Measurements from ENCODE around the gene ANGPT4. TPM values are rescaled to one million over a fixed set of nuclear protein-coding genes. Genes with fewer than 3 reads are reported as not detected.

The ANGPT4 gene
- total RNA-seq, 1 donor from 2014 or later, result not detected

DNA sequence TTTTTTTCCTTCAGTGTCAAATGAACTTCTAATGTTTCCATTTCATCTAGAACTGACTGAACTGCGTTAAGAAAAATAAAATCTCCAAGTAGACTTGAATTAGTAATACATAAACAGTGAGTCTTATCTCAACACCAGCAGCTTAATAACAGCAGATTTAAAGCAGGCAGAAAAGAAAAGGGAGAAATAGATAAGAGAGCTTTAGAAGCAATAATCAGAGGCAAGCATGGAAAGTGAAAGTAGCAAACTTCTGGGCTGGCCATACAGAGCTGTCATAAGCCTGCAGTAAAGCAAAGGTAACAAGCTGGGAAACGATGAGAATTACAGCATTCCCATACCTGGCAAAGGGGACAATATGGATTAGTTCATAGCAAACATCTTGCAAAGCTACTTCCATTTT, 16.9 kb upstream of the ANGPT4 start:
- Mint-ChIP-seq H3K36me3 (ENCODE audit: low read depth) (no peaks in the 10 kb centered on the region), H3K4me1 (no peaks in the 10 kb centered on the region), H3K9me3 (peaks cover 11% of the 10 kb centered on the region), H3K4me3 (no peak overlapping the region), H3K27me3 (peaks cover 5% of the 10 kb centered on the region), H3K27ac (no peak overlapping the region)
- ATAC-seq (ENCODE audit: low read depth) (no peak), DNase-seq (no peak)
- ChIA-PET POLR2A (no interaction called here), CTCF (no interaction called here)
- intact Hi-C loops (cut with micrococcal nuclease), result no loop called here
- TF ChIP-seq, protein P1, sequence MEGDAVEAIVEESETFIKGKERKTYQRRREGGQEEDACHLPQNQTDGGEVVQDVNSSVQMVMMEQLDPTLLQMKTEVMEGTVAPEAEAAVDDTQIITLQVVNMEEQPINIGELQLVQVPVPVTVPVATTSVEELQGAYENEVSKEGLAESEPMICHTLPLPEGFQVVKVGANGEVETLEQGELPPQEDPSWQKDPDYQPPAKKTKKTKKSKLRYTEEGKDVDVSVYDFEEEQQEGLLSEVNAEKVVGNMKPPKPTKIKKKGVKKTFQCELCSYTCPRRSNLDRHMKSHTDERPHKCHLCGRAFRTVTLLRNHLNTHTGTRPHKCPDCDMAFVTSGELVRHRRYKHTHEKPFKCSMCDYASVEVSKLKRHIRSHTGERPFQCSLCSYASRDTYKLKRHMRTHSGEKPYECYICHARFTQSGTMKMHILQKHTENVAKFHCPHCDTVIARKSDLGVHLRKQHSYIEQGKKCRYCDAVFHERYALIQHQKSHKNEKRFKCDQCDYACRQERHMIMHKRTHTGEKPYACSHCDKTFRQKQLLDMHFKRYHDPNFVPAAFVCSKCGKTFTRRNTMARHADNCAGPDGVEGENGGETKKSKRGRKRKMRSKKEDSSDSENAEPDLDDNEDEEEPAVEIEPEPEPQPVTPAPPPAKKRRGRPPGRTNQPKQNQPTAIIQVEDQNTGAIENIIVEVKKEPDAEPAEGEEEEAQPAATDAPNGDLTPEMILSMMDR (IDR thresholded peaks at IDR 0.05), result no peak

DNA sequence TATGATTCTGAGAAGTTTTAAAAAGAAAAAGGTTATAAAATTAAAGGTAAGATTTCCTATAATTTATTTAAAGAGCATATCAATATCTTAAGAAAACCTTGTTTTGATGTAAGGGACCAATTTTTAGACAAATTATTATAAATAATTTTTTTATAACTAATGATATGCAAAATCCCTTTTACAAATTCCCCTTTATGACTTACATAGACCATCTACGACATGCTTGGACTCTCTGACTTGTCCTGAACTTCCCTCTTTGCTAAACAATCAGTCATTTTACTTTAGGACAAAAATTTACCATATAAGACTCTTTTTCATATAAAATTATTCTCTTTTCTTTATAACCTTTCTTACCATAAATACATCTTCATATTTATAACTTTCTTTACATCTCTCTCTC, 15.3 kb upstream of the ANGPT4 start:
- Mint-ChIP-seq H3K4me3 (no peak overlapping the region), H3K4me1 (no peaks in the 10 kb centered on the region), H3K27me3 (peaks cover 10% of the 10 kb centered on the region), H3K27ac (no peak overlapping the region), H3K36me3 (ENCODE audit: low read depth) (no peaks in the 10 kb centered on the region), H3K9me3 (peaks cover 11% of the 10 kb centered on the region)
- intact Hi-C loops (cut with micrococcal nuclease), result no loop called here
- DNase-seq (no peak), ATAC-seq (ENCODE audit: low read depth) (no peak)
- POLR2A ChIA-PET, result no interaction called here
- CTCF ChIA-PET, result no interaction called here
- TF ChIP-seq, protein P1 (IDR thresholded peaks at IDR 0.05), result no peak

DNA sequence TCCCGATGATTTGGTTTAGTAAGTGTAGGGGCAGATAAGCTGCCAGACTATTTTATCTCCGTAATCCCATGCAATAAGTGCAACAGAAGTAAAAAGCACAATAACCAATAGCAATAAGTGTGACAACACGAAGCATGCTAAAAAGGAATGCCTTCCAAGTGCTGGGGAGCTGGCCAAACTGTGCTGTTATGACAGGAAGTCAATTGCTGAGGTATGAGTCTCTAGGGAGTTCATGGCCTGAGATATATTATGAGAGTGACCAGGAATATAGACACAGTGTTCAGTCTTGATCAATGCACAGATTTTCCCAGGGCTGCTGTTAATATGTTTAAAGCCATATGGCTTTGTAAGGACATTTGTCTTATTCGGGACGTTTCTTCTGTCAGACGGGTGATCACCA, 10.5 kb upstream of the ANGPT4 start:
- no peaks in the 10 kb centered on the region for H3K36me3 Mint-ChIP-seq (ENCODE audit: low read depth)
- TF ChIP-seq, protein P1 (IDR thresholded peaks at IDR 0.05), result no peak
- intact Hi-C loops (cut with micrococcal nuclease), result no loop called here
- CTCF ChIA-PET, result interaction anchor here (0.9 kb wide), 1 partner anchor 30 kb away, joined by 3 read pairs; no protein-coding TSS in a partner anchor
- POLR2A ChIA-PET, result no interaction called here
- H3K9me3 Mint-ChIP-seq, result peaks cover 5% of the 10 kb centered on the region
- H3K27me3 Mint-ChIP-seq, result peaks cover 23% of the 10 kb centered on the region
- no peak overlapping the region for H3K4me3 Mint-ChIP-seq
- ATAC-seq (ENCODE audit: low read depth) (no peak), DNase-seq (no peak)
- H3K4me1 Mint-ChIP-seq, result no peaks in the 10 kb centered on the region
- no peak overlapping the region for H3K27ac Mint-ChIP-seq

DNA sequence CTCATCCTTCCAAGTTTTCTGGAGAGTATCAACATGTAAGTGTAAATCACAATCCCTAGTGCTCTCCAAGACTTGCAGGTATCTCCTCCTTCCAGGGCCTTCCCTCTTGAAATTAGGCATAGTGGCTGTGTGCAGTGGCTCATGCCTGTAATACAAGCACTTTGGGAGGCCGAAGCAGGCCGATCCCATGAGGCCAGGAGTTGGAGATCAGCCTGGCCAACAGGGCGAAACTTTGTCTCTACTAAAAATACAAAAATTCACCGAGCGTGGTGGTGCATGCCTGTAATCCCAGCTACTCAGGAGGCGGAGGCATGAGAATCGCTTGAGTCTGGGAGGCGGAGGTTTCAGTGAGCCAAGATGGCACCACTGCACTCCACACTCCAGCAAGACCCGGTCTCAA, 9.4 kb upstream of the ANGPT4 start:
- Mint-ChIP-seq H3K4me3 (no peak overlapping the region), H3K27me3 (peaks cover 23% of the 10 kb centered on the region), H3K36me3 (ENCODE audit: low read depth) (no peaks in the 10 kb centered on the region), H3K9me3 (no peaks in the 10 kb centered on the region), H3K27ac (no peak overlapping the region), H3K4me1 (no peaks in the 10 kb centered on the region)
- TF ChIP-seq, protein P1 (IDR thresholded peaks at IDR 0.05), result no peak
- CTCF ChIA-PET, result no interaction called here
- no peak for ATAC-seq (ENCODE audit: low read depth)
- DNase-seq, result no peak
- intact Hi-C loops (cut with micrococcal nuclease), result no loop called here
- POLR2A ChIA-PET, result no interaction called here

DNA sequence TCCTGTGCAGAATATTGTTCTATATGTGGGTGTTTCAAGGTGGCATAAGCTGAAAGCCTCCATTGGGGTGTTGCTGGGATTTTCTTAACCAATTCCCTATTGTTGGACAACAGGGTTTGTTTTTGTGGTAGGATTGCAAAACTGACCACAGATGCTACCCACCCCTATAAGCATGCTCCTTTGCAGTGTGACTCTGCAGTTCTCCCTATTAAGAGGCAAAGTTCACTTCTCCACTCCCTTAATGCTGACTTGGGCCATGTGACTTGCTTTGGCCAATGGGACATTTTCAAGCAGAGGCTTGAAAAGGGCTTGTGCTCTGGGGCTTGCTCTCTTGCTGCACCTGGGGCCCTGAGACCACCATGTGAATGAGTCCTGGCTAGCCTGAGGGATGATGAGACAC, 8.5 kb upstream of the ANGPT4 start:
- H3K36me3 Mint-ChIP-seq (ENCODE audit: low read depth), result no peaks in the 10 kb centered on the region
- ChIA-PET POLR2A (no interaction called here), CTCF (no interaction called here)
- DNase-seq (no peak), ATAC-seq (ENCODE audit: low read depth) (no peak)
- peaks cover 23% of the 10 kb centered on the region for H3K27me3 Mint-ChIP-seq
- TF ChIP-seq, protein P1 (IDR thresholded peaks at IDR 0.05), result no peak
- no peak overlapping the region for H3K27ac Mint-ChIP-seq
- intact Hi-C loops (cut with micrococcal nuclease), result no loop called here
- no peak overlapping the region for H3K4me3 Mint-ChIP-seq
- no peaks in the 10 kb centered on the region for H3K4me1 Mint-ChIP-seq
- peaks cover 2% of the 10 kb centered on the region for H3K9me3 Mint-ChIP-seq
